Pancreas (tissue), 10 donors: Measurements from ENCODE around the gene PCSK6. TPM values are rescaled to one million over a fixed set of nuclear protein-coding genes. Genes with fewer than 3 reads are reported as not detected.

Source experiments
- ATAC-seq, 4 donors: fragments of 200-7000 bp; cut with Tn5 transposase; one replicate each; pipeline versions ENCODE4 v1.8.0 to v1.9.1; 2020; ENCODE audit warnings: mild to moderate bottlenecking in 4 of 4, moderate library complexity in 4 of 4
- DNase-seq, 6 donors: peaks; one replicate each; pipeline ENCODE4 v3.0.0-alpha.2; 2020
- FAIRE-seq: peaks from 2 replicates; lab custom pipeline; 2012; peaks lifted over from hg19 to GRCh38; lab: Jason Lieb, UNC
- H3K27ac ChIP-seq, 4 donors: fragments of 200-600 bp; sonication (generic); 1 replicate in 3 of 4; 2 replicates in 1 of 4; pipeline versions ENCODE4 v1.5.0 to v1.8.0; 2020
- H3K27me3 ChIP-seq, 4 donors: fragments of 200-600 bp; one replicate each; pipeline ENCODE4 v1.8.0; 2021
- H3K36me3 ChIP-seq, 3 donors: fragments of 200-600 bp; sonication (generic) in 1 of 3; one replicate each; pipeline versions ENCODE4 v1.5.0 to v1.8.0; 2020 to 2021
- H3K4me1 ChIP-seq, 3 donors: fragments of 200-600 bp; one replicate each; pipeline ENCODE4 v1.8.0; 2021
- H3K4me3 ChIP-seq, 4 donors: fragments of 200-600 bp; sonication (generic) in 2 of 4; one replicate each; pipeline versions ENCODE4 v1.5.0 to v1.8.0; 2020 to 2021
- H3K9me3 ChIP-seq, 4 donors: fragments of 200-600 bp; one replicate each; pipeline ENCODE4 v1.8.0; 2021
- CTCF ChIP-seq, 4 donors: fragments of 200-600 bp; sonication (generic) in 3 of 4; IDR thresholded peaks; one replicate each; pipeline versions ENCODE4 v1.5.0 to v1.8.0; 2021; ENCODE audit warnings: antibody characterized with exemption in 4 of 4
- WGBS, 2 donors: extraction: QIAGEN DNeasy Blood & Tissue Kit; methylation state at CpG; one replicate each; pipeline ENCODE4 v1.1.7; 2013; 5-methylcytosine and 5-hydroxymethylcytosine counted together
- intact Hi-C, 3 donors: fragments of 100-400 bp; cut with DNase I; formaldehyde crosslinking; loops; one replicate each; pipeline versions ENCODE4 v1.11.1 to v1.14.2; 2022
- polyA plus RNA-seq, 2 donors: library from polyadenylated mRNA; stranded (reverse); fragments of 200-250 nt; gene quantifications; one replicate each; pipeline ENCODE4 v1.2.3, GENCODE V29; 2013
- total RNA-seq, 6 donors: library from RNA; stranded (reverse); fragmentation: NEBNext Ultra II Directional in 4 of 6; extraction: Animal tissue kit (Norgen Biotek cat#: 25700) in 4 of 6; gene quantifications; one replicate each; pipeline versions ENCODE4 v1.2.1 to v1.2.4, GENCODE V29; 2021 to 2023
- donor health status: healthy with polysubstance abuse.
- donor health status: DM: no; HTN: no; CAD: no; lungs with moderate emphysema.
- donor health status: DM: no; HTN: no; CAD: no.
- donor health status: control.
- donor health status: control.
- donor health status: Bipolar disorder and iron deficiency.
- donor health status: DM: yes; HTN: yes; CAD: no.
- donor health status: DM: no; HTN: no; CAD: no.
- donor health status: DM: no; HTN: no; CAD: no.
- donor health status: DM: yes; HTN: yes; CAD: no.

Gene PCSK6
- total and polyA plus RNA-seq, 8 donors, result 0.87 to 4.5 (median 3.0) TPM

- WGBS, 2 donors, result 80 to 81% methylated on average over 14 of the region's 14 CpGs
- no peak overlapping the region for H3K27ac ChIP-seq
- peak in 1 of 4 donors; percentile 17 for ATAC-seq
- H3K9me3 ChIP-seq, result no peaks in the 10 kb centered on the region
- intact Hi-C loops, result loop anchor here in 1 of 3 donors (5.0 kb wide), 1 partner anchor 197 kb away; no protein-coding TSS in a partner anchor
- no peak for TF ChIP-seq CTCF (IDR thresholded peaks at IDR 0.05)
- DNase-seq, result no peak
- no peak for FAIRE-seq
- peaks cover 12 to 18% (median 13%) of the 10 kb centered on the region in 3 donors for H3K4me1 ChIP-seq
- H3K27me3 ChIP-seq, result no peaks in the 10 kb centered on the region
- H3K36me3 ChIP-seq, result no peaks in the 10 kb centered on the region
- no peak overlapping the region for H3K4me3 ChIP-seq
Observed at GRCh38 chr15:101498717-101499480, 9.4 kb upstream of the PCSK6 start.

GRCh38 chr15:101498076-101498716 lies 8.7 kb upstream of the PCSK6 start:
- ATAC-seq (no peak), DNase-seq (no peak), FAIRE-seq (no peak)
- intact Hi-C loops, result loop anchor here in 1 of 3 donors (5.0 kb wide), 1 partner anchor 196 kb away; no protein-coding TSS in a partner anchor
- Histone ChIP-seq H3K4me3 (no peak overlapping the region), H3K27me3 (no peaks in the 10 kb centered on the region), H3K36me3 (no peaks in the 10 kb centered on the region), H3K9me3 (no peaks in the 10 kb centered on the region), H3K4me1 (peaks cover 12 to 18% (median 13%) of the 10 kb centered on the region in 3 donors), H3K27ac (no peak overlapping the region)
- 86 to 87% methylated on average over 9 of the region's 9 CpGs for WGBS, 2 donors
- no peak for TF ChIP-seq CTCF (IDR thresholded peaks at IDR 0.05)

- no peaks in the 10 kb centered on the region for H3K27me3 ChIP-seq
- DNase-seq, result no peak
- intact Hi-C loops, result loop anchor here in 1 of 3 donors (5.0 kb wide), 1 partner anchor 195 kb away; no protein-coding TSS in a partner anchor
Observed at GRCh38 chr15:101497484-101498034, 8.1 kb upstream of the PCSK6 start.

GRCh38 chr15:101497017-101497416 lies 7.5 kb upstream of the PCSK6 start:
- ATAC-seq, result no peak
- Histone ChIP-seq H3K4me3 (no peak overlapping the region), H3K27ac (no peak overlapping the region), H3K4me1 (peaks cover 12 to 18% (median 13%) of the 10 kb centered on the region in 3 donors), H3K9me3 (no peaks in the 10 kb centered on the region), H3K36me3 (no peaks in the 10 kb centered on the region), H3K27me3 (no peaks in the 10 kb centered on the region)
- no peak for DNase-seq
- 89 to 91% methylated on average over 13 of the region's 13 CpGs for WGBS, 2 donors
- FAIRE-seq, result no peak
- TF ChIP-seq CTCF (IDR thresholded peaks at IDR 0.05), result no peak
- intact Hi-C loops, result loop anchor here in 1 of 3 donors (5.0 kb wide), 1 partner anchor 195 kb away; no protein-coding TSS in a partner anchor

More at GRCh38 chr15:101497484-101498034, 8.1 kb upstream of the PCSK6 start:
- H3K27ac ChIP-seq, result no peak overlapping the region
- no peaks in the 10 kb centered on the region for H3K36me3 ChIP-seq
- ATAC-seq (no peak), FAIRE-seq (no peak)
- peaks cover 12 to 18% (median 13%) of the 10 kb centered on the region in 3 donors for H3K4me1 ChIP-seq
- no peaks in the 10 kb centered on the region for H3K9me3 ChIP-seq
- no peak overlapping the region for H3K4me3 ChIP-seq
- WGBS, 2 donors, result 82 to 85% methylated on average over 20 of the region's 20 CpGs
- no peak for TF ChIP-seq CTCF (IDR thresholded peaks at IDR 0.05)
